Measurements from ENCODE around the gene IFNG-AS1. TPM values are rescaled to one million over a fixed set of nuclear protein-coding genes. Genes with fewer than 3 reads are reported as not detected.

IFNG-AS1 gene
- total RNA-seq, 4 donors from 2014 or later, result 0.22 to 0.68 (median 0.65) TPM; not detected in 1

DNA sequence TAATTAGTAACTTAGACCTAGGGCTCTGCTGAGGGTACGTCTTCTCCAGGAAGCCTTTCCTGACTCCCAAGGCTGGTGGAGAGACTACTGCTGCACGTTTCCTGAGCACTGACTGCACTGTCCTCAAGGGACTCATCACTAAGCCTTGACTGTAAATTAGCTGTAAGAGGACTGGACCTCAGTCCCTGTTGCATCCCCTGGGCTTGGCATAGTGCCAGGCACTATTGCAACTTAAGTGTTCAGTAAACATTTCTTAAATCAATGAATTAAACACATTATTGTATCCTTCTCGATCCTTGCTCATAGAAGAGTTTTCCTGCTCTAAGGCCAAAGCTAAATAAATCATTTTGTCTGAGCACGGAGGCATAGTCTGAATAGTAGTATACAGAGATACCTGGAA lies 31.9 kb upstream of the IFNG-AS1 start:
- TF ChIP-seq, protein P1, sequence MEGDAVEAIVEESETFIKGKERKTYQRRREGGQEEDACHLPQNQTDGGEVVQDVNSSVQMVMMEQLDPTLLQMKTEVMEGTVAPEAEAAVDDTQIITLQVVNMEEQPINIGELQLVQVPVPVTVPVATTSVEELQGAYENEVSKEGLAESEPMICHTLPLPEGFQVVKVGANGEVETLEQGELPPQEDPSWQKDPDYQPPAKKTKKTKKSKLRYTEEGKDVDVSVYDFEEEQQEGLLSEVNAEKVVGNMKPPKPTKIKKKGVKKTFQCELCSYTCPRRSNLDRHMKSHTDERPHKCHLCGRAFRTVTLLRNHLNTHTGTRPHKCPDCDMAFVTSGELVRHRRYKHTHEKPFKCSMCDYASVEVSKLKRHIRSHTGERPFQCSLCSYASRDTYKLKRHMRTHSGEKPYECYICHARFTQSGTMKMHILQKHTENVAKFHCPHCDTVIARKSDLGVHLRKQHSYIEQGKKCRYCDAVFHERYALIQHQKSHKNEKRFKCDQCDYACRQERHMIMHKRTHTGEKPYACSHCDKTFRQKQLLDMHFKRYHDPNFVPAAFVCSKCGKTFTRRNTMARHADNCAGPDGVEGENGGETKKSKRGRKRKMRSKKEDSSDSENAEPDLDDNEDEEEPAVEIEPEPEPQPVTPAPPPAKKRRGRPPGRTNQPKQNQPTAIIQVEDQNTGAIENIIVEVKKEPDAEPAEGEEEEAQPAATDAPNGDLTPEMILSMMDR (IDR thresholded peaks at IDR 0.05; ENCODE audit: low read depth), result no peak

DNA sequence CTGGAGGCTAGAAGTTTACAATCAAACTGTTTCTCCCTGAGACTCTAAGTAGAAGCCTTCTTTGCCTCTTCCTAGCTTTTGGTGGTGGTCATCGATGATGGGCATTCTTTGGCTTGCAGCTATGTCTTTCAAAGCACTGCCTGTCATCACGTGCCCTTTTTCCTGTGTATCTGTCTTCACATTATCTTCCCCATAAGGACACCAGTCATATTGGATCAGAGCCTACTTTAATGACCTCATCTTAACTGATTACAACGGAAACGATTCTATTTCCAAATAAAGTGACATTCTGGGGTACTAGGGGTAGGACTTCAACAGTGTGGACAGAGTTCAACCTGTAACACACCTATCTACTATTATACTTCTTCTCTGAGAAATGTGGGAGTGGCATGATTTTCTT lies 31.1 kb upstream of the IFNG-AS1 start:
- TF ChIP-seq, protein P1 (IDR thresholded peaks at IDR 0.05; ENCODE audit: low read depth), result no peak

DNA sequence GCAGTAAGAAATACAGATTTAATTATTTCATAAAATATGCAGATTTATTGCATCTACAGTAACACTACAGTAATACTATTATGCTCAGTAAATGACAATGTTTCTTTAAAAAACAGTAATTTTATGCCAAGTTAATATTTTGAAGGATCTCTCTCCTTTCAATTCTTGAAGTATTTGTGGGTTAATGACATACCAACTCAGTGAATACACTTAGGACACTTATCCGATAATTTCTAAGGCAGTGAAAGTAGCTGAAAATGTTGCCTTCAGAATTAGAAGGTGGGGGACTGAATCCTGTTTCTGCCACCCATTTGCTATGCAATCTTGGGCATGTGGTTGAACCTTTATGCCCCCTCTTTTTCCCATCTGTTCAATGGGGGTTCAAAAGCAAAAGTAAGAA lies 24.8 kb upstream of the IFNG-AS1 start:
- TF ChIP-seq, protein P1 (IDR thresholded peaks at IDR 0.05; ENCODE audit: low read depth), result no peak

DNA sequence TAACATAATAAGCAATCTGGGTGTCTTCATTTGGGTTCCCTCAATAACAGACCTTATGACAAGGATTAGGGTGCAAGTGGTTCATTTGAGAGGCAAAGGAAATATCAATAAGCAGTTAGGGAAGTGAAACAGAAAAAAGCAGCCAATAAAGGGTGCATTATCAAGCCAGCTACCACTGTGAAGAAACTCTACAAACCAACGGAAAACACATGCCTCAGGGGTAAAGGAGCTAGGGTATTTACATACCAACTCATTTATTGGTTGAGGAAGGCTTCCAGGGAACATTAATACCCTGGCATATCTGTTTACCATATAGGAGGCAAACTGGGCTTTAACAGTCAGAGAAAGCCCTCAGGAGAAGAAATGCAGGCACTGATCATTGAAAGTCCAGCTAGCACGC lies 22.7 kb upstream of the IFNG-AS1 start:
- TF ChIP-seq, protein P1 (IDR thresholded peaks at IDR 0.05; ENCODE audit: low read depth), result no peak

DNA sequence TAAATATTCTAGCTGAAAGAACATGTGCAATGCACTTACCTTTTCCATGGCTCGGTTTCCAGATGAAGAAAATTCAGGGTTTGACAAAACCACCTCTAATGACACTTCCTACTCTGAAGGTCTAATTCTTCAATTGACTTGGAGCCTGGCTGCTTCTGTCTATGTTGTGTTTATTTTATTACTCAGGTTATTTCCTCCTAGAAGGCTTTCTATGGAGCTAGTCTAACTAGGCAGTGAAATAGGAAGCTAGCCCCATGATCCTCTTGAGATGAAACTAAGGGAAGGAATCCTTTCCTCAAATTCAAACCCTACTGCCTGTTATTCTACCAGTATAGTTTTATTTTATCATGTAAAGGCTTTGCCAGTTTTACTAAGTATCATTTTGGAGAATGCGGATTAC lies 20.9 kb upstream of the IFNG-AS1 start:
- TF ChIP-seq, protein P1 (IDR thresholded peaks at IDR 0.05; ENCODE audit: low read depth), result no peak

DNA sequence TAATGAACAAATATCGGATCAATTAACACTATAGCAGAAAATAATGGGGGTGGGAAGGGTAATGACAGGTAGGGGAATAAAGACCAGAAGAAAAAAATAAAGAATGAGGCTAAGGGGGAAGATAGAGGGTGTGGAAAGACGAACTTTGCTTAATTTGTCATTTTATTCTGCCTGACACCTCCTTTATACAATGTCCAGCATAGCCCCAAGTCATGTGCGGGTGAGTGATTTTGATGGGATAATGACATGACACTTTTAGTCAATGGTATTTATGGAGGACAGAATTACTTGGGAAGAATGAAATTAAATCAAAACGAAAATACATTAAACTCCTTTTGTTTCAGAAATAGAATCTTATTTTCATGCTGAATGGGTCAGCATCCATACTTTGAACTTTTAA lies 20.5 kb upstream of the IFNG-AS1 start:
- TF ChIP-seq, protein P1 (IDR thresholded peaks at IDR 0.05; ENCODE audit: low read depth), result no peak

DNA sequence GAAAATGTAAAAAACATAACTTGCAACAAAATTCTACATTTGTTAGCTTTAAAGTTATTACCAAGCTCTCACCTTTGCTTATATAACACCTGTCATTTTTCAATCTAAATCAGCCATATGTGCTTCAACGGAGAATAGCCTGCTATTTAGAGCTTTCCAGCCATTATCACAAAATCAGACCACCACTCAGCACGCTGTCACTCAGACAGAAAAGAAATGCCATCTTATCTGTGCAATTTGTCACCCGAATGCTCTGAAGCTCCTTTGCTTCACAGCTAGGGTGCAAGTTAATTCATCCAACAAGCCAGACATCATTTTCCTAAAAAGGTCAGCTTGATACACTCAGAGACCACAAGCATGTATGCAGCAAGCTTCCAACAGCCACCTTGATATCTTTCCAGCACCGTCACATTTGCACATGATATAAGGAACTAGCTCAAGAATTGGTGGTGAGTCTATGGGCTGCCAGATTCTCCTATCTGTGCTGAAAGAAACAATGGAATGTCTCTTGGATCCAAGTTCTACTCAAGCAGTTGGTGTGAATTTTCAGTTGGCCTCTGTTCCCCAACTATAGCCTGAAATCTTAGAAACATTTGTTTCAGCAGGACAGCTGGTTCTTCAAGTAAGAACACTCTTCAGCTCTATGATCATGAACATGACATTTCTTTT lies 20.0 kb upstream of the IFNG-AS1 start:
- TF ChIP-seq, protein P1 (IDR thresholded peaks at IDR 0.05; ENCODE audit: low read depth), result no peak

All from subcutaneous adipose tissue (tissue), 4 donors.